Measurements from ENCODE around the gene SLC4A3. TPM values are rescaled to one million over a fixed set of nuclear protein-coding genes. Genes with fewer than 3 reads are reported as not detected.

The SLC4A3 gene
- total RNA-seq, 2 donors from 2014 or later, result 13.4 to 20.2 TPM

- Histone ChIP-seq H3K4me1 (ENCODE audit: control insufficient read depth, insufficient read depth, low read length) (no peaks in the 10 kb centered on the region), H3K27me3 (ENCODE audit: control insufficient read depth, insufficient read depth, low read length, poor library complexity, severe bottlenecking) (no peaks in the 10 kb centered on the region), H3K9ac (ENCODE audit: extremely low read depth, low read length, poor library complexity, severe bottlenecking) (no peak overlapping the region), H3K4me3 (ENCODE audit: low read length) (no peak overlapping the region), H3K36me3 (ENCODE audit: control insufficient read depth, insufficient read depth, low read length) (no peaks in the 10 kb centered on the region), H3K9me3 (ENCODE audit: control insufficient read depth, low read length) (no peaks in the 10 kb centered on the region), H3K27ac (ENCODE audit: low read depth, low read length) (no peak overlapping the region)
- H3K27ac Mint-ChIP-seq, result no peak overlapping the region
- peak; percentile 23 for DNase-seq
- no peaks in the 10 kb centered on the region for H3K9me3 Mint-ChIP-seq
- H3K4me1 Mint-ChIP-seq, result no peaks in the 10 kb centered on the region
- H3K4me3 Mint-ChIP-seq, result no peak overlapping the region
- 86 to 89% methylated on average over 9 to 13 of the region's 13 CpGs for WGBS, 2 experiments (ENCODE audit: insufficient coverage in 1 of 2, insufficient read length in 1 of 2)
- H3K36me3 Mint-ChIP-seq (ENCODE audit: low read depth), result peaks cover 12% of the 10 kb centered on the region
- no peak for TF ChIP-seq CTCF (conservative IDR thresholded peaks at IDR 0.05)
- no peaks in the 10 kb centered on the region for H3K27me3 Mint-ChIP-seq (ENCODE audit: insufficient read depth)
Measured at GRCh38 chr2:219636941-219637841, 9.8 kb downstream of the SLC4A3 start.

GRCh38 chr2:219637842-219638185 lies 10.4 kb downstream of the SLC4A3 start:
- H3K36me3 Mint-ChIP-seq (ENCODE audit: low read depth), result peaks cover 12% of the 10 kb centered on the region

GRCh38 chr2:219638217-219638947 lies 11.0 kb downstream of the SLC4A3 start:
- no peak overlapping the region for H3K27ac ChIP-seq (ENCODE audit: low read depth, low read length)
- H3K9ac ChIP-seq (ENCODE audit: extremely low read depth, low read length, poor library complexity, severe bottlenecking), result no peak overlapping the region
- Mint-ChIP-seq H3K27me3 (ENCODE audit: insufficient read depth) (peaks cover 4% of the 10 kb centered on the region), H3K4me1 (peaks cover 3% of the 10 kb centered on the region), H3K27ac (no peak overlapping the region), H3K36me3 (ENCODE audit: low read depth) (peaks cover 8% of the 10 kb centered on the region), H3K9me3 (no peaks in the 10 kb centered on the region), H3K4me3 (no peak overlapping the region)
- H3K9me3 ChIP-seq (ENCODE audit: control insufficient read depth, low read length), result no peaks in the 10 kb centered on the region
- no peak overlapping the region for H3K4me3 ChIP-seq (ENCODE audit: low read length)
- WGBS, 2 experiments (ENCODE audit: insufficient coverage in 1 of 2, insufficient read length in 1 of 2), result 91 to 92% methylated on average over 11 to 17 of the region's 17 CpGs
- peak; percentile 57 for TF ChIP-seq CTCF (conservative IDR thresholded peaks at IDR 0.05)
- peak; percentile 79 for DNase-seq
- no peaks in the 10 kb centered on the region for H3K4me1 ChIP-seq (ENCODE audit: control insufficient read depth, insufficient read depth, low read length)
- H3K36me3 ChIP-seq (ENCODE audit: control insufficient read depth, insufficient read depth, low read length), result no peaks in the 10 kb centered on the region
- H3K27me3 ChIP-seq (ENCODE audit: control insufficient read depth, insufficient read depth, low read length, poor library complexity, severe bottlenecking), result peaks cover 7% of the 10 kb centered on the region

More at GRCh38 chr2:219637842-219638185, 10.4 kb downstream of the SLC4A3 start:
- 91 to 92% methylated on average over 9 of the region's 9 CpGs for WGBS, 2 experiments (ENCODE audit: insufficient coverage in 1 of 2, insufficient read length in 1 of 2)
- DNase-seq, result no peak
- Histone ChIP-seq H3K27me3 (ENCODE audit: control insufficient read depth, insufficient read depth, low read length, poor library complexity, severe bottlenecking) (peaks cover 1% of the 10 kb centered on the region), H3K36me3 (ENCODE audit: control insufficient read depth, insufficient read depth, low read length) (no peaks in the 10 kb centered on the region), H3K27ac (ENCODE audit: low read depth, low read length) (no peak overlapping the region), H3K9me3 (ENCODE audit: control insufficient read depth, low read length) (no peaks in the 10 kb centered on the region), H3K9ac (ENCODE audit: extremely low read depth, low read length, poor library complexity, severe bottlenecking) (no peak overlapping the region), H3K4me1 (ENCODE audit: control insufficient read depth, insufficient read depth, low read length) (no peaks in the 10 kb centered on the region), H3K4me3 (ENCODE audit: low read length) (no peak overlapping the region)
- Mint-ChIP-seq H3K27ac (no peak overlapping the region), H3K9me3 (no peaks in the 10 kb centered on the region), H3K27me3 (ENCODE audit: insufficient read depth) (peaks cover 2% of the 10 kb centered on the region), H3K4me3 (no peak overlapping the region), H3K4me1 (peaks cover 3% of the 10 kb centered on the region)
- no peak for TF ChIP-seq CTCF (conservative IDR thresholded peaks at IDR 0.05)

Data from endodermal cell (in vitro differentiated cells).